ENCODE measurements around the gene M1AP.
A peak's percentile ranks its signal among the peaks of the same experiment; 100 is the strongest.

M1AP gene

DNA sequence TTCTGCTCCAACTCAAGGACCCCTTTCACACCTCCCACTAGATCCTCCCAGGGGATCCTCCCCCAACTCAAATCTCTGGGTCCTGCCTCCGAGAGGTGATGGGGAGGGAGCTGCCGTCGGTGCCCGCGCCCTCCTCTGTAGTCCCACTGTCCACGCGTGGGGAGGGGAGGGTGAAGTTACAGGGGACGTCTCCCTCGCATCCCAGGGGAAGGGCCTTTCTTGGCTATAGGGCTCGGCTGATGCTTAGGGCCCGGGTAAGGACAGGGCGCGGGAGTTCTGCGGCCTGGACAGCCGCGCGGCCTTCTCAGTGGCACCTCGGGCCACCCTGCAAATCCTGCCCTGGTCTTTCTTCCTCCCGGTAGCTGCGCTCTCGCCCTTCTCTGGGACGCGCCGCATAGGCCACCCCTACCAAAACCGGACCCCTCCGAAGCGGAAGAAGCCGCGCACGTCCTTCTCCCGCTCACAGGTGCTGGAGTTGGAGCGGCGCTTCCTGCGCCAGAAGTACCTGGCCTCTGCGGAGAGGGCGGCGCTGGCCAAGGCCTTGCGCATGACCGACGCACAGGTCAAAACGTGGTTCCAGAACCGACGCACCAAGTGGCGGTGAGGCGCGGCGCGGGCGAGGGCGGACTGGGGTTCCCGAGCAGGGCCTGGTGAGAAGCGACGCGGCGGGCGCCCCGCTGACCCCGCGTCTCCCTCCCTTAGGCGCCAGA is 132.7 kb downstream of the M1AP start:
- no peak for DNase-seq
- no peaks in the 10 kb centered on the region for H4K20me1 ChIP-seq (ENCODE audit: insufficient read depth, low read length)
- no peak overlapping the region for H3K9ac ChIP-seq (ENCODE audit: low read depth, low read length)
- no peaks in the 10 kb centered on the region for H3K79me2 ChIP-seq (ENCODE audit: insufficient read depth, low read length)
- TF ChIP-seq, protein P1, sequence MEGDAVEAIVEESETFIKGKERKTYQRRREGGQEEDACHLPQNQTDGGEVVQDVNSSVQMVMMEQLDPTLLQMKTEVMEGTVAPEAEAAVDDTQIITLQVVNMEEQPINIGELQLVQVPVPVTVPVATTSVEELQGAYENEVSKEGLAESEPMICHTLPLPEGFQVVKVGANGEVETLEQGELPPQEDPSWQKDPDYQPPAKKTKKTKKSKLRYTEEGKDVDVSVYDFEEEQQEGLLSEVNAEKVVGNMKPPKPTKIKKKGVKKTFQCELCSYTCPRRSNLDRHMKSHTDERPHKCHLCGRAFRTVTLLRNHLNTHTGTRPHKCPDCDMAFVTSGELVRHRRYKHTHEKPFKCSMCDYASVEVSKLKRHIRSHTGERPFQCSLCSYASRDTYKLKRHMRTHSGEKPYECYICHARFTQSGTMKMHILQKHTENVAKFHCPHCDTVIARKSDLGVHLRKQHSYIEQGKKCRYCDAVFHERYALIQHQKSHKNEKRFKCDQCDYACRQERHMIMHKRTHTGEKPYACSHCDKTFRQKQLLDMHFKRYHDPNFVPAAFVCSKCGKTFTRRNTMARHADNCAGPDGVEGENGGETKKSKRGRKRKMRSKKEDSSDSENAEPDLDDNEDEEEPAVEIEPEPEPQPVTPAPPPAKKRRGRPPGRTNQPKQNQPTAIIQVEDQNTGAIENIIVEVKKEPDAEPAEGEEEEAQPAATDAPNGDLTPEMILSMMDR (IDR thresholded peaks at IDR 0.05; ENCODE audit: borderline replicate concordance, extremely low read depth, low read length, poor library complexity, severe bottlenecking), result no peak
- no peak for TF ChIP-seq EZH2 (IDR thresholded peaks at IDR 0.05; ENCODE audit: borderline replicate concordance, low read depth, low read length, severe bottlenecking)
- H3K4me2 ChIP-seq (ENCODE audit: insufficient read depth, low read length), result no peak overlapping the region
- no peaks in the 10 kb centered on the region for H3K36me3 ChIP-seq (ENCODE audit: insufficient read depth, low read length)
- ATAC-seq (ENCODE audit: insufficient read depth, low read depth), result no peak
- no peaks in the 10 kb centered on the region for H3K9me3 ChIP-seq (ENCODE audit: insufficient read depth, low read length, severe bottlenecking)
- no peak overlapping the region for H3K27ac ChIP-seq (ENCODE audit: low read length)
- H3K4me1 ChIP-seq (ENCODE audit: insufficient read depth, low read length), result peaks cover 7% of the 10 kb centered on the region; the same call in 1 of the 2 replicates
- peaks cover 28% of the 10 kb centered on the region for H3K27me3 ChIP-seq (ENCODE audit: insufficient read depth, low read length, poor library complexity)
- no peak overlapping the region for H3K4me3 ChIP-seq (ENCODE audit: low read depth in 1 of 2, low read length in 2 of 2)
- no peak overlapping the region for H2AFZ ChIP-seq (ENCODE audit: low read depth, low read length)

DNA sequence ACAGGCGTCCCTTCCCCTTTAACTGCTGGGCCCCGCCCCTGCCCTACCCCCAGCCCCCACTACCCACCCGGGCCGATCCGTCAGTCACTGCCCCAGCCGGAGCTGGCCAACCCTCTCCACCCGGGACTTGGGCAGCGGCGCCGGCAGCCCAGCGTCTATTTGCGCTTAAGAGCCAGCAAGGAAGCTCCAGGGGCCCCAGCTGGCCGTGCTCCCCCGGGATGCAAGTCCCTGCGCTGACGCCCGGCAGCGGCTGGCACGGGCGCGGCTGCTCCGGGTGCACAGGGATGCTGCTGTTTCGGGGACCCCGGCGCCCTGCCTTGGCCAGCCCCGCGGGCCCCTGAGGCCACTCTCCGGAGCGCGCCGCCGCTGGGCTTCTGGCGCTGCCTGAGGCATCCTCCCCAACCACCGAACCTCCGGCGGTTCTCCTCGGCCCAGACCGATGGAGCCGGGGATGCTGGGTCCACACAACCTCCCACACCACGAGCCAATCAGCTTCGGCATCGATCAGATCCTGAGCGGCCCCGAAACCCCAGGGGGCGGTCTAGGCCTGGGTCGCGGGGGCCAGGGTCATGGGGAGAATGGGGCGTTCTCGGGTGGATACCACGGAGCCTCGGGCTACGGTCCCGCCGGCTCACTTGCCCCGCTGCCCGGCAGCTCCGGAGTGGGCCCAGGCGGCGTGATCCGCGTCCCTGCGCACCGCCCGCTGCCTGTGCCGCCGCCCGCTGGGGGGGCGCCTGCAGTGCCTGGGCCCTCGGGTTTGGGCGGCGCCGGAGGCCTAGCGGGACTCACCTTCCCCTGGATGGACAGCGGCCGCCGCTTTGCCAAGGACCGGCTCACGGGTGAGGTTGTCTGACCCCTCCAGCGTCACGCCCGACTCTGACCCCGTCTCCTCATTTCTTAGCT is 133.5 kb downstream of the M1AP start, which contains the start of gene TLX2:
Gene TLX2, plus strand, starts transcription at position 83 of the 903 bp plus-strand sequence. Its CDS starts 357 bp downstream, at position 440.
- Histone ChIP-seq H3K79me2 (ENCODE audit: insufficient read depth, low read length) (no peaks in the 10 kb centered on the region), H3K4me2 (ENCODE audit: insufficient read depth, low read length) (peak within 1 kb of the TSS; percentile 17; the same call in 1 of the 2 replicates), H3K4me3 (ENCODE audit: low read depth in 1 of 2, low read length in 2 of 2) (no peak within 1 kb of the TSS), H3K4me1 (ENCODE audit: insufficient read depth, low read length) (peaks cover 7% of the 10 kb centered on the region; the same call in 1 of the 2 replicates), H3K9me3 (ENCODE audit: insufficient read depth, low read length, severe bottlenecking) (no peaks in the 10 kb centered on the region), H3K9ac (ENCODE audit: low read depth, low read length) (no peak within 1 kb of the TSS), H4K20me1 (ENCODE audit: insufficient read depth, low read length) (no peaks in the 10 kb centered on the region), H3K27me3 (ENCODE audit: insufficient read depth, low read length, poor library complexity) (peaks cover 28% of the 10 kb centered on the region), H2AFZ (ENCODE audit: low read depth, low read length) (no peak within 1 kb of the TSS; the same call in 1 of the 2 replicates), H3K36me3 (ENCODE audit: insufficient read depth, low read length) (no peaks in the 10 kb centered on the region), H3K27ac (ENCODE audit: low read length) (no peak within 1 kb of the TSS)
- ATAC-seq (ENCODE audit: insufficient read depth, low read depth) (no peak), DNase-seq (no peak)
- TF ChIP-seq, protein P1 (IDR thresholded peaks at IDR 0.05; ENCODE audit: borderline replicate concordance, extremely low read depth, low read length, poor library complexity, severe bottlenecking), result no peak
- TF ChIP-seq EZH2 (IDR thresholded peaks at IDR 0.05; ENCODE audit: borderline replicate concordance, low read depth, low read length, severe bottlenecking), result no peak

DNA sequence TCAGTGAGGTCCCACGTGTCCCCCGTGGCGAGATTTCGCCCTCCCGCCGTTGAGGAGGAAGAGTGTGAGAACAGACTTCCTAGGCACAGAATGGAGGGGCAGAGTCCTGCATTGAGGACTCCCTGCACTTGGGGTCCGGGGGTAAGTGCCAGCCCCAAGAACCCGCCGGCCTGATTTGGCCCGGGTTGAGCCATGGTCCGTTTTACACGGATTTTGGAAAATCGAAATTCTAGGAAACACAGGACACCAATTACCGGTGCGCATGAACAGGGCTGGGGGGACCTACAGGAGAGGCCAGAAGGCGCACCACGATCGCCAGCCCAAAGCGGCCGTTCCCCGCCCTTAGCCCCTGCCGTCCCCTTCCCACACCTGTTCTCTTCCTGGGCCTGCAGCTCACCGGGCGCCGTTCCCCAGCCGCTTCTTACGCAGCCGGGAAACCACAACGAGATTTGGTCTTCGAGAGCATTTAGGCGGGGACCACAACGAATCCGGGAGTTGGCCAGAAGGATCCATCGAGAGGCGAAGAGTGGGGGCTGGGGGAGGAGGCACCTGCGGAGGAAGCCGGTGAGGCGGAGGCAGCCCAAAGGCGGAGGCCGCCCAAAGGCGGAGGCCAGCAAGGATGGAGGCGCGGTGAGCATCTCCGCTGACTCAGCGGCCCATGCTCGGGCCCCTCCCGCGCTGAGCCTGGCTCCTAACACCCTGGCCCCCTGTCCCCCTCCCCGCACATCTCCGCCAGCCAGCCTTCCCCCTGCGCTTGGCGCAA is 134.3 kb downstream of the M1AP start:
- Histone ChIP-seq H3K36me3 (ENCODE audit: insufficient read depth, low read length) (no peaks in the 10 kb centered on the region), H3K4me3 (ENCODE audit: low read depth in 1 of 2, low read length in 2 of 2) (no peak overlapping the region), H3K79me2 (ENCODE audit: insufficient read depth, low read length) (no peaks in the 10 kb centered on the region), H3K9me3 (ENCODE audit: insufficient read depth, low read length, severe bottlenecking) (no peaks in the 10 kb centered on the region), H3K4me1 (ENCODE audit: insufficient read depth, low read length) (peaks cover 8% of the 10 kb centered on the region; the same call in 1 of the 2 replicates), H3K27me3 (ENCODE audit: insufficient read depth, low read length, poor library complexity) (peaks cover 23% of the 10 kb centered on the region), H3K27ac (ENCODE audit: low read length) (no peak overlapping the region), H3K9ac (ENCODE audit: low read depth, low read length) (no peak overlapping the region), H3K4me2 (ENCODE audit: insufficient read depth, low read length) (peak overlapping the region; percentile 17; the same call in 1 of the 2 replicates), H2AFZ (ENCODE audit: low read depth, low read length) (no peak overlapping the region; the same call in 1 of the 2 replicates), H4K20me1 (ENCODE audit: insufficient read depth, low read length) (no peaks in the 10 kb centered on the region)
- DNase-seq (peak; percentile 68), ATAC-seq (ENCODE audit: insufficient read depth, low read depth) (peak; percentile 76)
- TF ChIP-seq EZH2 (IDR thresholded peaks at IDR 0.05; ENCODE audit: borderline replicate concordance, low read depth, low read length, severe bottlenecking), result peak; percentile 75
- TF ChIP-seq, protein P1 (IDR thresholded peaks at IDR 0.05; ENCODE audit: borderline replicate concordance, extremely low read depth, low read length, poor library complexity, severe bottlenecking), result no peak

Data from DND-41 (cell line).